H1 (cell line): ENCODE results near the gene SLC25A11. TPM values are rescaled to one million over a fixed set of nuclear protein-coding genes. Genes with fewer than 3 reads are reported as not detected.

Experiments
- FOSL1 ChIP-seq: IDR thresholded peaks from 2 replicates; pipeline ENCODE4 v1.6.1; 2011; ENCODE audit warnings: mild to moderate bottlenecking, low read depth, low read length, moderate library complexity; ENCODE audit not compliant: insufficient read depth
- GABPA ChIP-seq: IDR thresholded peaks from 2 replicates; pipeline ENCODE4 v1.6.1; 2011; ENCODE audit warnings: mild to moderate bottlenecking, low read length, moderate library complexity, borderline replicate concordance; ENCODE audit not compliant: insufficient read depth
- MAFK ChIP-seq: IDR thresholded peaks from 2 replicates; pipeline ENCODE4 v1.6.1; 2012; ENCODE audit warnings: low read depth, mild to moderate bottlenecking, improper control_type of control experiment, low read length
- RAD21 ChIP-seq, 2 experiments: IDR thresholded peaks in 1 of 2; conservative IDR thresholded peaks in 1 of 2; 2 replicates each; pipeline ENCODE4 v1.6.1; 2011; ENCODE audit warnings: low read depth in 2 of 2, low read length in 2 of 2, improper control_type of control experiment in 1 of 2, inconsistent platforms in 1 of 2, mild to moderate bottlenecking in 1 of 2, moderate library complexity in 1 of 2
- polyA plus RNA-seq, 7 experiments: library from polyadenylated mRNA; depleted of rRNA in 3 of 7; stranded (reverse) in 5 of 7; unstranded in 2 of 7; fragments of >200 nt in 5 of 7; fragments of 200-250 nt in 2 of 7; gene quantifications; 1 replicate in 5 of 7; 2 replicates in 1 of 7; 4 replicates in 1 of 7; pipeline versions ENCODE4 v1.2.1 to v1.2.3, GENCODE V29; 2011 to 2013; ENCODE audit warnings: missing spikeins in 2 of 7, mixed read lengths in 2 of 7
- total RNA-seq: library from RNA; stranded (reverse); fragmentation: NEBNext Ultra II Directional; extraction: Animal tissue kit (Norgen Biotek cat#: 25700); gene quantifications from 2 replicates; pipeline ENCODE4 v1.2.1, GENCODE V29; 2021
- TF ChIP-seq, protein P1 (sequence below), 3 experiments: IDR thresholded peaks; 1 replicate in 2 of 3; 2 replicates in 1 of 3; pipeline versions ENCODE4 v1.5.1 to v1.6.1; 2011; ENCODE audit warnings: low read length in 3 of 3, mild to moderate bottlenecking in 3 of 3, inconsistent platforms in 2 of 3, low read depth in 1 of 3, moderate library complexity in 1 of 3; ENCODE audit not compliant: insufficient read depth in 1 of 3; ENCODE audit errors: control extremely low read depth in 1 of 3
- TF ChIP-seq, protein P2 (sequence below): IDR thresholded peaks from 2 replicates; pipeline ENCODE4 v1.6.1; 2011; ENCODE audit warnings: low read length, improper control_type of control experiment

SLC25A11 gene
- total and polyA plus RNA-seq, 2 of the 8 experiments (the other 6 are each of a cell fraction or from before 2014, with no cell fraction given) = 55.9 to 97.0 TPM

- TF ChIP-seq GABPA = no peak
- TF ChIP-seq FOSL1 = no peak
- TF ChIP-seq, protein P1, sequence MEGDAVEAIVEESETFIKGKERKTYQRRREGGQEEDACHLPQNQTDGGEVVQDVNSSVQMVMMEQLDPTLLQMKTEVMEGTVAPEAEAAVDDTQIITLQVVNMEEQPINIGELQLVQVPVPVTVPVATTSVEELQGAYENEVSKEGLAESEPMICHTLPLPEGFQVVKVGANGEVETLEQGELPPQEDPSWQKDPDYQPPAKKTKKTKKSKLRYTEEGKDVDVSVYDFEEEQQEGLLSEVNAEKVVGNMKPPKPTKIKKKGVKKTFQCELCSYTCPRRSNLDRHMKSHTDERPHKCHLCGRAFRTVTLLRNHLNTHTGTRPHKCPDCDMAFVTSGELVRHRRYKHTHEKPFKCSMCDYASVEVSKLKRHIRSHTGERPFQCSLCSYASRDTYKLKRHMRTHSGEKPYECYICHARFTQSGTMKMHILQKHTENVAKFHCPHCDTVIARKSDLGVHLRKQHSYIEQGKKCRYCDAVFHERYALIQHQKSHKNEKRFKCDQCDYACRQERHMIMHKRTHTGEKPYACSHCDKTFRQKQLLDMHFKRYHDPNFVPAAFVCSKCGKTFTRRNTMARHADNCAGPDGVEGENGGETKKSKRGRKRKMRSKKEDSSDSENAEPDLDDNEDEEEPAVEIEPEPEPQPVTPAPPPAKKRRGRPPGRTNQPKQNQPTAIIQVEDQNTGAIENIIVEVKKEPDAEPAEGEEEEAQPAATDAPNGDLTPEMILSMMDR (IDR thresholded peaks at IDR 0.05; ENCODE audit: control extremely low read depth in 1 of 3, insufficient read depth in 1 of 3, low read depth in 1 of 3, low read length in 3 of 3) = no peak
- no peak for TF ChIP-seq RAD21 (IDR thresholded peaks at IDR 0.05 in 1 of 2, conservative IDR thresholded peaks at IDR 0.05 in 1 of 2; ENCODE audit: low read depth in 2 of 2, low read length in 2 of 2)
- TF ChIP-seq MAFK = no peak
- TF ChIP-seq, protein P2, sequence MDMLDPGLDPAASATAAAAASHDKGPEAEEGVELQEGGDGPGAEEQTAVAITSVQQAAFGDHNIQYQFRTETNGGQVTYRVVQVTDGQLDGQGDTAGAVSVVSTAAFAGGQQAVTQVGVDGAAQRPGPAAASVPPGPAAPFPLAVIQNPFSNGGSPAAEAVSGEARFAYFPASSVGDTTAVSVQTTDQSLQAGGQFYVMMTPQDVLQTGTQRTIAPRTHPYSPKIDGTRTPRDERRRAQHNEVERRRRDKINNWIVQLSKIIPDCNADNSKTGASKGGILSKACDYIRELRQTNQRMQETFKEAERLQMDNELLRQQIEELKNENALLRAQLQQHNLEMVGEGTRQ = no peak
Observed at GRCh38 chr17:4955091-4955490, 15.2 kb upstream of the SLC25A11 start (continued).
